Common myeloid progenitor, CD34-positive (primary cell): Measurements from ENCODE around the gene SYNCRIP.
"Not testable (repeated sequence)": the region's sequence is repeated elsewhere in the genome, so short reads cannot be mapped to it uniquely, and the experiment has no call there.

Source experiments
- CTCF ChIA-PET: fragments of 350-600 bp; sonication (Branson Sonifier 250); formaldehyde crosslinking; loops from one replicate; lab custom pipeline; 2021; ENCODE audit warnings: antibody characterized with exemption; lab: Charles Lee
- POLR2A ChIA-PET: fragments of 350-600 bp; sonication (Branson Sonifier 250); formaldehyde crosslinking; loops from one replicate; lab custom pipeline; 2021; ENCODE audit warnings: antibody characterized with exemption; lab: Charles Lee
- DNase-seq, 3 donors: peaks; one replicate each; pipeline versions ENCODE4 v3.0.0 to v3.0.0-alpha.2; 2013
- H3K27ac ChIP-seq, 2 experiments: 1 replicate in 1 of 2; 2 replicates in 1 of 2; pipeline ENCODE4 v1.7.0; 2013; ENCODE audit warnings: inconsistent platforms in 2 of 2, low read length in 2 of 2, mild to moderate bottlenecking in 2 of 2, low read depth in 1 of 2, moderate library complexity in 1 of 2; ENCODE audit not compliant: severe bottlenecking in 2 of 2, insufficient read depth in 1 of 2, poor library complexity in 1 of 2
- H3K27me3 ChIP-seq, 5 experiments: replicated peaks in 2 of 5; 1 replicate in 3 of 5; 2 replicates in 2 of 5; pipeline versions ENCODE4 v1.6.1 to v1.7.0; 2013; ENCODE audit warnings: low read length in 4 of 5, mild to moderate bottlenecking in 2 of 5, moderate library complexity in 2 of 5, inconsistent platforms in 1 of 5; ENCODE audit not compliant: insufficient read depth in 5 of 5, control insufficient read depth in 4 of 5
- H3K36me3 ChIP-seq, 4 experiments: 1 replicate in 2 of 4; 2 replicates in 2 of 4; pipeline versions ENCODE4 v1.6.1 to v1.7.0; 2013; ENCODE audit warnings: low read length in 3 of 4, control low read depth in 1 of 4, mild to moderate bottlenecking in 1 of 4; ENCODE audit not compliant: control insufficient read depth in 4 of 4, insufficient read depth in 4 of 4
- H3K4me1 ChIP-seq, 4 experiments: 1 replicate in 3 of 4; 2 replicates in 1 of 4; pipeline versions ENCODE4 v1.6.1 to v1.7.1; 2013; ENCODE audit warnings: low read length in 3 of 4, mild to moderate bottlenecking in 3 of 4, control low read depth in 1 of 4, inconsistent platforms in 1 of 4, moderate library complexity in 1 of 4; ENCODE audit not compliant: control insufficient read depth in 4 of 4, insufficient read depth in 4 of 4; ENCODE audit errors: control extremely low read depth in 1 of 4
- H3K4me3 ChIP-seq, 7 experiments: 1 replicate in 4 of 7; 2 replicates in 3 of 7; pipeline versions ENCODE4 v1.5.1 to v1.7.0; 2013; ENCODE audit warnings: mild to moderate bottlenecking in 7 of 7, low read length in 6 of 7, moderate library complexity in 6 of 7, inconsistent platforms in 2 of 7, low read depth in 2 of 7, control low read depth in 1 of 7; ENCODE audit not compliant: insufficient read depth in 4 of 7, control insufficient read depth in 1 of 7; ENCODE audit errors: extremely low read depth in 1 of 7
- H3K9me3 ChIP-seq, 5 experiments: 1 replicate in 4 of 5; 2 replicates in 1 of 5; pipeline versions ENCODE4 v1.6.1 to v1.7.1; 2013; ENCODE audit warnings: low read length in 4 of 5, mild to moderate bottlenecking in 2 of 5, inconsistent platforms in 1 of 5, low read depth in 1 of 5, moderate library complexity in 1 of 5; ENCODE audit not compliant: control insufficient read depth in 4 of 5, insufficient read depth in 2 of 5; ENCODE audit errors: control extremely low read depth in 1 of 5
- WGBS: methylation state at CpG from one replicate; pipeline ENCODE4 v1.1.5; 2013; ENCODE audit not compliant: insufficient coverage; 5-methylcytosine and 5-hydroxymethylcytosine counted together

SYNCRIP gene

DNA sequence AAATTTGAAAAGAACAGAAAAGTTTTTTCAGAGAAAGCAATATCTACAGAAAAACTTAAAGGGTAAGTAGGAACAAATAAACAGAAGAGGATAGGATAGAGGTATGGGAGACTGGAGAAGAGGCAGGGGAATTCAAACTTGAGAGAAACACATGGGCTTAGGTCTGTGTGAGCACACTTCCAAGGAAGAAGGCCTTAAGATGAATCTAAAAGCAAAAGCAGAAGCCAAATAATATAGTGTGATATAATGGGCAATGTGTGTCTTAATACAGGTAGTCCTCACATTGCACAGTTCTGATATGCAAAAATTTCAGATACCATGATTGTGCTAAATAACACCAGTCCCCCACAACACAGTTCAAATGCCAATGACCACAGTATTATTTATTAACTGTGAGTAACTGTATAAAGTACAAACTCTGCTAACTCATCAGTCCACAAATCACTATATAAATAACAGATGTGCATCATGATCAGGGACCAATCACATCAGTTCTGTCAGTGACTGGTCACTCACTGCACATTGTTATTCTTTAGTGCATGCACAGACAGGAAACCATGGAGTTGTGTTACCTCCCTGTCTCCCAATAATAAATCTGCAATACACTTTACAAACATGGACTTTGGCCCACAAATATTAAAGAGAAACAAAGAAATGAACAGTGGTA, 67.6 kb downstream of the SYNCRIP start:
- peaks cover 0 to 5% (median 2%) of the 10 kb centered on the region in 4 experiments for H3K4me1 ChIP-seq
- peaks cover 0 to 26% (median 8%) of the 10 kb centered on the region in 4 experiments for H3K36me3 ChIP-seq
- POLR2A ChIA-PET: no interaction called here
- no peaks in the 10 kb centered on the region for H3K27me3 ChIP-seq
- H3K9me3 ChIP-seq: no peaks in the 10 kb centered on the region
- no peak overlapping the region for H3K27ac ChIP-seq
- DNase-seq: no peak
- H3K4me3 ChIP-seq: no peak overlapping the region
- CTCF ChIA-PET: no interaction called here

DNA sequence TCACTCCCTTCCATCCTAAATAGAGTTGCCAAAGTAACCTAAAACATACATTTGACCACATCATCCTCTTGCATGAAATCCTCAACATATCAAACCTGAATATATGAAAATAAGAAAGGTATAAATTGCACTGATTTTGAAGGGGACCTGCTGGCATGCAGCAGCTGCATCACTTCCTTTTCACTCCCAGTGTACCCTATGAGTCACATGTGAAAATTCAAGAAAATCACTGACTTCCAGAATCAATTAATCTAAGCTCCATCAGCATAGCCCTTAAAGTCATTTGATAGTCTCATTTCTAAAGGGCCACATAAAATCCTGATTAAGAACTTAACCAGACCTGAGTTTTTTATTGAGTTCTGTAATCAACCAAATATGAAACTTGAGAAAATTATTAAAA, 73.4 kb downstream of the SYNCRIP start:
- no peak overlapping the region for H3K4me3 ChIP-seq
- H3K27me3 ChIP-seq: no peaks in the 10 kb centered on the region
- no peaks in the 10 kb centered on the region for H3K4me1 ChIP-seq
- peaks cover 2 to 21% (median 15%) of the 10 kb centered on the region in 4 experiments for H3K36me3 ChIP-seq
- no peaks in the 10 kb centered on the region for H3K9me3 ChIP-seq
- ChIA-PET POLR2A (no interaction called here), CTCF (interaction anchor here (1.7 to 2.6 kb wide), 2 partner anchors 10 to 33 kb away, joined by 5 read pairs; no protein-coding TSS in a partner anchor)
- no peak for DNase-seq
- no peak overlapping the region for H3K27ac ChIP-seq

DNA sequence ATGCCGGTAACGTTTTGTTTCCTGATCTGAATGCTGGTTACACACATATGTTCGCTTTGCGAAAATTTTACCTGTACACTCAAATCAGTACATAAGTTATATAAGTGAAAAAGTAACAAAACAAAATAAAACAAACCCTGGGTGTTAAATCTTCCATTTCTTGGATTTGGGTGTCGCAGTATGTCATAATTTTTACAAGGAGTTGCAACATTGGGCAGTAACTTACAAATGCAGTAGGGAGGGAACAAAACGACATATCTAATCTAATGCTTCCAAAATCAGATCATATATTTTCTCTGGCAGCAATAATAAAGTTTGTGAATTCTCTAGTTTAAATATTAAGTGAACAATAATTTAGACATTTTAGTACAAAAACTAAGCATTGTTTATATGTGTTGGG, 74.3 kb downstream of the SYNCRIP start:
- Histone ChIP-seq H3K4me1 (no peaks in the 10 kb centered on the region), H3K27ac (no peak overlapping the region), H3K36me3 (peaks cover 2 to 22% (median 15%) of the 10 kb centered on the region in 4 experiments), H3K4me3 (no peak overlapping the region), H3K9me3 (no peaks in the 10 kb centered on the region), H3K27me3 (no peaks in the 10 kb centered on the region)
- POLR2A ChIA-PET: no interaction called here
- no CpG with 5 or more reads among the region's 6 CpGs for WGBS
- CTCF ChIA-PET: no interaction called here
- no peak for DNase-seq

DNA sequence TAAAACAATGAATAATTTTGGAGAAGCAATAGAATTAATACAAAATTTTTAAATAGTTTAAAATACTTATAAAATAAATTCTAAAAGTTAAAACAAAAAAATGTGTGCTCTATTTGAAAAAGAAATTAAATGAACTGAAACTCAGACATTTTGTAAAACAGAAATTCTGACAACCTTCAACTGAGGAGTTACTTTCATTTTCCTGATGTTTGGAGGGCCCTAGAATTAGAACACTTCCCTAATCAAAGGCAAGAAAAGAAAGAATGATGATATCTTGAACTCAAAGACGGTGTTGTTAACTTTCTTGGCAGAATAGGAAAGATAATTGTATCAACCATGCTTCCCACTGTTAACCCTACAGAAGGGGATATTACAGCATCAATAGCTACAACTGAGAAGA, 77.0 kb downstream of the SYNCRIP start:
- CTCF ChIA-PET: interaction anchor here (0.6 kb wide), 1 partner anchor 1405 kb away, joined by 3 read pairs; no protein-coding TSS in a partner anchor

DNA sequence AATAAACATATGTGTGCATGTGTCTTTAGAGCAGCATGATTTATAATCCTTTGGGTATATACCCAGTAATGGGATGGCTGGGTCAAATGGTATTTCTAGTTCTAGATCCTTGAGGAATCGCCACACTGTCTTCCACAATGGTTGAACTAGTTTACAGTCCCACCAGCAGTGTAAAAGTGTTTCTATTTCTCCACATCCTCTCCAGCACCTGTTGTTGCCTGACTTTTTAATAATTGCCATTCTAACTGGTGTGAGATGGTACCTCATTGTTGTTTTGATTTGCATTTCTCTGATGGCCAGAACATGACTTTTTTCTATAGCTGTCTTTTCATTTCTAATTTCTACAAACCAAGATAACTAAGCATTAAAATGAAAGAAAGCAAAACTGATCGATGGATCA, 78.5 kb downstream of the SYNCRIP start:
- H3K9me3 ChIP-seq, H3K4me3 ChIP-seq, POLR2A ChIA-PET, DNase-seq, H3K27ac ChIP-seq, CTCF ChIA-PET, H3K4me1 ChIP-seq, H3K27me3 ChIP-seq: not testable (repeated sequence)
- H3K36me3 ChIP-seq: peaks cover 0 to 23% (median 8%) of the 10 kb centered on the region in 4 experiments
- WGBS: no CpG with 5 or more reads among the region's 2 CpGs

More for the DNA sequence above, 77.0 kb downstream of the SYNCRIP start:
- H3K4me3 ChIP-seq: peak overlapping the region in 1 of 7 experiments; percentile 43
- no peaks in the 10 kb centered on the region for H3K27me3 ChIP-seq
- no CpG with 5 or more reads among the region's 1 CpG for WGBS
- POLR2A ChIA-PET: interaction anchor here (0.6 to 1.2 kb wide), 2 partner anchors 28 to 113 kb away, joined by 3 to 4 read pairs; partner anchors contain the start of gene SNX14
- H3K9me3 ChIP-seq: no peaks in the 10 kb centered on the region
- H3K27ac ChIP-seq: peak overlapping the region; percentile 4 to 49
- H3K36me3 ChIP-seq: peaks cover 0 to 26% (median 9%) of the 10 kb centered on the region in 4 experiments
- DNase-seq: peak in 2 of 3 donors; percentile 13 to 27
- H3K4me1 ChIP-seq: no peaks in the 10 kb centered on the region
